Transverse colon (tissue), 4 donors: ENCODE measurements around the gene HEBP2. TPM values are rescaled to one million over a fixed set of nuclear protein-coding genes. Genes with fewer than 3 reads are reported as not detected.

Experiments used
- DNase-seq: peaks from one replicate; pipeline ENCODE4 v3.0.0-alpha.2; 2019
- H3K27ac ChIP-seq, 4 donors: fragments of 200-600 bp; sonication (generic); 2 replicates each; pipeline ENCODE4 v1.5.1; 2016 to 2018; ENCODE audit warnings: inconsistent platforms in 4 of 4
- H3K27me3 ChIP-seq: fragments of 200-600 bp; sonication (generic); 2 replicates; pipeline ENCODE4 v1.5.1; 2017; ENCODE audit warnings: inconsistent platforms
- H3K36me3 ChIP-seq, 4 donors: fragments of 200-600 bp; sonication (generic); 2 replicates each; pipeline ENCODE4 v1.5.1; 2017 to 2019; ENCODE audit warnings: inconsistent platforms in 4 of 4
- H3K4me1 ChIP-seq, 4 donors: fragments of 200-600 bp; sonication (generic); 2 replicates each; pipeline ENCODE4 v1.5.1; 2017 to 2020; ENCODE audit warnings: inconsistent platforms in 4 of 4
- H3K4me3 ChIP-seq, 4 donors: fragments of 200-600 bp; sonication (generic); 1 replicate in 1 of 4; 2 replicates in 3 of 4; pipeline versions ENCODE4 v1.5.1 to v1.6.1; 2017 to 2019; ENCODE audit warnings: inconsistent platforms in 4 of 4
- H3K9me3 ChIP-seq, 2 donors: fragments of 200-600 bp; sonication (generic); 2 replicates each; pipeline ENCODE4 v1.5.1; 2017 to 2019; ENCODE audit warnings: inconsistent platforms in 2 of 2
- EP300 ChIP-seq: sonication (generic); formaldehyde crosslinking; IDR thresholded peaks from one replicate; pipeline ENCODE4 v1.6.1; 2017; ENCODE audit warnings: antibody characterized with exemption, low read depth
- POLR2A ChIP-seq: fragments of 450-650 bp; IDR thresholded peaks from one replicate; pipeline ENCODE4 v1.6.1; 2016; ENCODE audit warnings: antibody characterized with exemption, mild to moderate bottlenecking, moderate library complexity
- POLR2AphosphoS5 ChIP-seq, 3 donors: sonication (generic); formaldehyde crosslinking; IDR thresholded peaks; one replicate each; pipeline ENCODE4 v1.6.1; 2016; ENCODE audit warnings: antibody characterized with exemption in 3 of 3
- WGBS, 2 donors: methylation state at CpG; one replicate each; pipeline ENCODE4 v1.1.5; 2018; ENCODE audit warnings: low coverage in 1 of 2; 5-methylcytosine and 5-hydroxymethylcytosine counted together
- in situ Hi-C, 4 donors: fragments of 200-750 bp; cut with MboI; loops; one replicate each; pipeline versions ENCODE4 v1.15.0 to v1.15.1; 2017; ENCODE audit warnings: low sequenced_read_pairs in 3 of 4, low pct_ligation_motif_present in 1 of 4, low pct_unique_long_range_greater_than_20kb in 1 of 4
- intact Hi-C: fragments of 100-400 bp; cut with DNase I; formaldehyde crosslinking; loops from one replicate; pipeline ENCODE4 v1.15.1; 2023; ENCODE audit warnings: low total_unique reads
- total RNA-seq, 4 donors: library from RNA; depleted of rRNA; stranded (reverse); fragments of >200 nt; gene quantifications; one replicate each; pipeline ENCODE4 v1.1.0, GENCODE V29; 2016
- TF ChIP-seq, protein P1 (sequence below), 5 experiments: fragments of 200-600 bp in 3 of 5; fragments of 450-650 bp in 2 of 5; sonication (generic) in 3 of 5; IDR thresholded peaks; 1 replicate in 2 of 5; 2 replicates in 3 of 5; pipeline ENCODE4 v1.5.1; 2016 to 2017; ENCODE audit warnings: antibody characterized with exemption in 5 of 5, inconsistent platforms in 3 of 5, mild to moderate bottlenecking in 2 of 5, moderate library complexity in 1 of 5

Gene HEBP2
- total RNA-seq, 4 donors from 2014 or later, result 33.3 to 77.8 (median 73.4) TPM

DNA sequence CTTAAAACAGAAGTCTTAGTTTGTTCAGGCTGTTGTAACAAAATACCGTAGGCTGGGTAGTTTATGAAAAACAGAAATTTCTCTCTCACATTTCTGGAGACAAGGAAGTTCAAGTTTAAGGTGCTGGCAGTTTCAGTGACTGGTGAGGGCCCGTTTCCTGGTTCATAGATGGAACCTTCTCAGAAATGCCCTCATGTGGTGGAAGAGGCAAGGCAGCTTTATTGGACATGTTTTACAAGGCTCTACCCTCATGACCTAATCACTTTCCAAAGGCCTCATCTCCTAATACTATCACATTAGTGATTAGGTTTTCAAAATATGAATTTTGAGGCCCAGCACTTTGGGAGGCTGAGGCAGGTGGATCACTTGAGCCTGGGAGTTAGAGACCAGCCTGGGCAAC, 2.4 kb downstream of the HEBP2 start:
- intact Hi-C loops, result loop anchor here (10.0 kb wide), 1 partner anchor 292 kb away; no protein-coding TSS in a partner anchor
- in situ Hi-C loops, result loop anchor here in 3 of 4 donors (25.0 kb wide), 2 partner anchors 294 to 356 kb away; partner anchors contain the start of genes CCDC28A (in 2 of the 3) and PERP (in 2 of the 3)
- peak; percentile 43 for DNase-seq
- Histone ChIP-seq H3K9me3 (no peaks in the 10 kb centered on the region), H3K36me3 (peaks cover 0 to 29% (median 8%) of the 10 kb centered on the region in 4 donors), H3K4me3 (no peak overlapping the region), H3K27ac (peak overlapping the region; percentile 94 to 97 (median 95)), H3K4me1 (peaks cover 0 to 33% (median 14%) of the 10 kb centered on the region in 4 donors), H3K27me3 (no peaks in the 10 kb centered on the region)
- TF ChIP-seq, protein P1, sequence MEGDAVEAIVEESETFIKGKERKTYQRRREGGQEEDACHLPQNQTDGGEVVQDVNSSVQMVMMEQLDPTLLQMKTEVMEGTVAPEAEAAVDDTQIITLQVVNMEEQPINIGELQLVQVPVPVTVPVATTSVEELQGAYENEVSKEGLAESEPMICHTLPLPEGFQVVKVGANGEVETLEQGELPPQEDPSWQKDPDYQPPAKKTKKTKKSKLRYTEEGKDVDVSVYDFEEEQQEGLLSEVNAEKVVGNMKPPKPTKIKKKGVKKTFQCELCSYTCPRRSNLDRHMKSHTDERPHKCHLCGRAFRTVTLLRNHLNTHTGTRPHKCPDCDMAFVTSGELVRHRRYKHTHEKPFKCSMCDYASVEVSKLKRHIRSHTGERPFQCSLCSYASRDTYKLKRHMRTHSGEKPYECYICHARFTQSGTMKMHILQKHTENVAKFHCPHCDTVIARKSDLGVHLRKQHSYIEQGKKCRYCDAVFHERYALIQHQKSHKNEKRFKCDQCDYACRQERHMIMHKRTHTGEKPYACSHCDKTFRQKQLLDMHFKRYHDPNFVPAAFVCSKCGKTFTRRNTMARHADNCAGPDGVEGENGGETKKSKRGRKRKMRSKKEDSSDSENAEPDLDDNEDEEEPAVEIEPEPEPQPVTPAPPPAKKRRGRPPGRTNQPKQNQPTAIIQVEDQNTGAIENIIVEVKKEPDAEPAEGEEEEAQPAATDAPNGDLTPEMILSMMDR (IDR thresholded peaks at IDR 0.05), result peak in 1 of 5 experiments; percentile 4
- TF ChIP-seq EP300, result no peak
- WGBS, 2 donors, result 38 to 44% methylated on average over 1 to 2 of the region's 2 CpGs

DNA sequence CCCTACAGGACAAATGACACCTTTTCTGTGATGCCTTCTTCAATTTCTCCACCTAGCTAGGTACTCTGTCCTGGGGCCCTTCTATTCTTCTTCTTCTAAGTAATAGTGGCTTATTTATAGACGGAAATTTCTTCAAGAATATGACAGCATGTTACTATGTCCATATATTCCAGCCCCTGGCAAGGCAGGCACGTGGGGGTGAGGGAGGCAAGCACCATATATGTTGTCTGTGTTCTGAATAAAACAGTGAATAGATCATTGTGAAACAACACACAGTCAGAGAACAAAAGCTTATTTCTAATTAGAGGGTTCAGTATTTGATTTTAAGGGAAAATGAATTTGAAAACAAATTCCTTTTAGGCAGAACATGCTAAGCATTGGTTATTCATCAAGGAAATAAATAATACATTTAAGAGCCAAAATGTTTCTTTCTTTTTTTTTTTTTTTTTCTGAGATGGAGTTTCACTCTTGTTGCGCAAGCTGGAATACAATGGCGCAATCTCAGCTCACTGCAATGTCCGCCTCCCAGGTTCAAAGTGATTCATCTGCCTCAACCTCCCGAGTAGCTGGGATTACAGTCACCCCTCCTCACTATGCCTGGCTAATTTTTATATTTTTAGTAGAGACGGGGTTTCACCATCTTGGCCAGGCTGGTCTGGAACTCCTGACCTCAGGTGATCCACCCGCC, 6.2 kb downstream of the HEBP2 start:
- no peak for DNase-seq
- TF ChIP-seq POLR2AphosphoS5 (IDR thresholded peaks at IDR 0.05), result no peak
- TF ChIP-seq POLR2A, result no peak
- TF ChIP-seq EP300, result no peak
- TF ChIP-seq, protein P1 (IDR thresholded peaks at IDR 0.05), result no peak
- Histone ChIP-seq H3K4me1 (peaks cover 0 to 26% (median 8%) of the 10 kb centered on the region in 4 donors), H3K27me3 (no peaks in the 10 kb centered on the region), H3K4me3 (no peak overlapping the region), H3K9me3 (no peaks in the 10 kb centered on the region), H3K27ac (no peak overlapping the region), H3K36me3 (peaks cover 0 to 48% (median 19%) of the 10 kb centered on the region in 4 donors)
- intact Hi-C loops, result no loop called here
- in situ Hi-C loops, result loop anchor here in 3 of 4 donors (25.0 kb wide), 2 partner anchors 298 to 352 kb away; partner anchors contain the start of genes CCDC28A (in 2 of the 3) and PERP (in 2 of the 3)
- 75 to 80% methylated on average over 8 of the region's 8 CpGs for WGBS, 2 donors

DNA sequence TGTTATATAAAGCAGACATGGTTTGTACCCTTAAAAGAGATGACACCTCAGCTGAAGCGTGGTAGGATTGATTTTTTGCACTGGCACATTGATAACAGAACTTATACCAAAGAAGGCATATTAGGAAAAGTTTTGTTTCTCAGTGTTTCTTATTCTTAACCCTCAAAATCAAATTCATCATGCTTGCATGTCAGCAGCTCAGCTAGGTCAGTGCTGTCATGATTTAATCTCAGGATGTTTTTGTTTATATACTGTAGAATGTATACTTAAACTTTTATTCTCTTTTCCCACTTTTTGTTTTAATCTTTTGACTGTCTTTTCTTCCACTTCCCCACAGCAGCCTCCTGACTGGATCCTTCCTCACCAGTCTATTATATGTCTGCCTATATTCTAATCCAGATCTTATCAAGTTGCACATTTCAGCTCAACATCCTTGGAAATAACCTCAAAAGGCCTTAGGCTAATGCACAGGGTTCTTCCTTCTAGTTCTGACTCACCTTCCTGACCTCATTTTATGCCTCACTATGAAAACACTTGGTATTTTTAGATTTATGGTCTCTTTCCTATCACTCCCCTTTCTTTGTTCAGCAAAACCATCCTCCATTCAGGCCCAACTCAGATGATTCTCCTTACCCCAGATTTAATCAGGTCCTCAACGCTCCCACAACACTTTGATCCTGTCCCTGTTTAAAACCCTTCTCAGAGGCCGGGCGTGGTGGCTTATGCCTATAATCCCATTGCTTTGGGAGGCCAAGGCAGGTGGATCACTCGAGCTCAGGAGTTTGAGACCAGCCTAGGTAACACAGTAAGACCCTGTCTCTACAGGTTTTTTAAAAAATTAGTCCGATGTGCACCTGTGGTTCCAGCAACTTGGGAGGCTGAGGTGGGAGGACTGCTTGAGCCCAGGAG, 7.2 kb downstream of the HEBP2 start:
- intact Hi-C loops (no loop called here), in situ Hi-C loops (loop anchor here in 3 of 4 donors (25.0 kb wide), 2 partner anchors 299 to 351 kb away; partner anchors contain the start of genes CCDC28A (in 2 of the 3) and PERP (in 2 of the 3))
- peaks cover 0 to 48% (median 19%) of the 10 kb centered on the region in 4 donors for H3K36me3 ChIP-seq
- H3K4me3 ChIP-seq, result no peak overlapping the region
- no peaks in the 10 kb centered on the region for H3K27me3 ChIP-seq
- TF ChIP-seq, protein P1 (IDR thresholded peaks at IDR 0.05), result no peak
- no peak for TF ChIP-seq EP300
- TF ChIP-seq POLR2A, result no peak
- TF ChIP-seq POLR2AphosphoS5 (IDR thresholded peaks at IDR 0.05), result no peak
- peaks cover 0 to 16% (median 0%) of the 10 kb centered on the region in 4 donors for H3K4me1 ChIP-seq
- 73 to 80% methylated on average over 2 to 6 of the region's 6 CpGs for WGBS, 2 donors
- H3K27ac ChIP-seq, result no peak overlapping the region
- H3K9me3 ChIP-seq, result no peaks in the 10 kb centered on the region
- no peak for DNase-seq

DNA sequence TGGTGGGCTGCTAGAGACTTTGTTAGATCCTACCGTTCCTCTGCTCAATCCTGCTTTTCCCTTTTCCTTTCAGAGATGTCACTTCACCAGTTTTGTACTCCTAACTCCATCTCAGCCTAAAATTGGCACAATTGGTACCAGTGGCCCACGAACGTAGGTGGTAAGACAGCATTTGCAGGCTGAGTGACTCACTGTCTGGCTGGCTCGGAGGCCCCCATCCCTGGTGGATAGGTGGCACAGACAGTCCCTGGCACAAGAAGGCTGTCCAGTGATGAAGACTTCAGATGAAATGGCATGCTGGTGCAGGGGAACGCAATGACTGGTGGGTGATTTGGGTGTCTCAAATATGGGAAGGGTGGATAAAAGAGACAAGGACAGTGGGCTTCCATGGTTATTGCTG, 11.1 kb downstream of the HEBP2 start:
- Histone ChIP-seq H3K9me3 (no peaks in the 10 kb centered on the region), H3K27ac (no peak overlapping the region), H3K27me3 (no peaks in the 10 kb centered on the region), H3K4me3 (no peak overlapping the region), H3K36me3 (peaks cover 0 to 25% (median 12%) of the 10 kb centered on the region in 4 donors), H3K4me1 (peaks cover 0 to 11% (median 0%) of the 10 kb centered on the region in 4 donors)
- in situ Hi-C loops, result loop anchor here in 3 of 4 donors (25.0 kb wide), 2 partner anchors 303 to 347 kb away; partner anchors contain the start of genes CCDC28A (in 2 of the 3) and PERP (in 2 of the 3)
- WGBS, 2 donors, result 92 to 94% methylated on average over 5 of the region's 5 CpGs
- intact Hi-C loops, result no loop called here
- TF ChIP-seq POLR2AphosphoS5 (IDR thresholded peaks at IDR 0.05) (no peak), POLR2A (no peak), EP300 (no peak)
- TF ChIP-seq, protein P1 (IDR thresholded peaks at IDR 0.05), result no peak
- no peak for DNase-seq
